NK-92 (cell line): ENCODE data around the gene AKT1S1.

Experiments
- DNase-seq: peaks from one replicate; lab custom pipeline; 2025; ENCODE audit not compliant: unreplicated experiment; lab: John Stamatoyannopoulos, UW

Gene AKT1S1

GRCh38 chr19:49870309-49870901 lies 6.8 kb downstream of the AKT1S1 start:
- DNase-seq, result no peak

DNA sequence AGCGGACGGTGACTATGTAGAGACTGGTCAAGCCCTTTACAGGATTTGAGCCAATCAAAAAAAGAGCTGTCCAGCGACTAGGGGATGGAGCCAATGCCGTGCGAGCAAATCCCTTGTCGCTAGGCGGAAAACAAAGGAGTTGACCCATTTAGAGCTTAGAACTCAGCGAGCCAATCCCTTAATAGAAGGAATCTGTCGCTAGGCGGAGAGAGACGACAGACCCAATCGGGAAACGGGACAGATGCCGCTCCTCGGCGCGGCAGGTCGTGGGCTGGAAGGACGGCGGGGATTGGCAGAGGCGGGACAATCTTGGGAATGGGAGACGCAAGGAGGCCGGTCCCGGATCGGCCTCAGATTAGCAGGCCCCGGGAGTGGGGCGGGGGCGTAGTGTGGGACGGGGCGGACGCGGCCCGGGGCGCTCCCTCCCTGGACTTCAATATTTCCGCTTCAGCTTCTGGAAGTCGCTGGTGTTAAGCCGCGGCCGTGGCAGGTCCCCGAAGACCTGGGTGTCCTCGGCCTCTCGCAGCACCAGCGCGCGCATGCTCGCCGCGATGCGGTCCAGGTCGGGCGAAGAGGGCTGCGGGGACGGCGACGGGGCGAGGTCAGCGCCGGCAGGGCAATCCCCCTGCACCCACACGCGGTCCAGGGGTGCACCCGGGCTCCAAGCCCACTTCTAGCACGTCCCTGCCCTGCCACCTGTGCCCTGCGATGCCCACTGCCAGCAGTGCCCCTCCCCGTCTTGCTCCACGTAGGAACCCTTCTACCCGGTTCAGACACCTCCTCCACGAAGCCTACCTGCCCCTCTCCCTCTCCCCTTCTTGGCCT lies 7.5 kb downstream of the AKT1S1 start:
- peak; percentile 65 for DNase-seq

GRCh38 chr19:49869009-49869483 lies 8.1 kb downstream of the AKT1S1 start:
- no peak for DNase-seq

DNA sequence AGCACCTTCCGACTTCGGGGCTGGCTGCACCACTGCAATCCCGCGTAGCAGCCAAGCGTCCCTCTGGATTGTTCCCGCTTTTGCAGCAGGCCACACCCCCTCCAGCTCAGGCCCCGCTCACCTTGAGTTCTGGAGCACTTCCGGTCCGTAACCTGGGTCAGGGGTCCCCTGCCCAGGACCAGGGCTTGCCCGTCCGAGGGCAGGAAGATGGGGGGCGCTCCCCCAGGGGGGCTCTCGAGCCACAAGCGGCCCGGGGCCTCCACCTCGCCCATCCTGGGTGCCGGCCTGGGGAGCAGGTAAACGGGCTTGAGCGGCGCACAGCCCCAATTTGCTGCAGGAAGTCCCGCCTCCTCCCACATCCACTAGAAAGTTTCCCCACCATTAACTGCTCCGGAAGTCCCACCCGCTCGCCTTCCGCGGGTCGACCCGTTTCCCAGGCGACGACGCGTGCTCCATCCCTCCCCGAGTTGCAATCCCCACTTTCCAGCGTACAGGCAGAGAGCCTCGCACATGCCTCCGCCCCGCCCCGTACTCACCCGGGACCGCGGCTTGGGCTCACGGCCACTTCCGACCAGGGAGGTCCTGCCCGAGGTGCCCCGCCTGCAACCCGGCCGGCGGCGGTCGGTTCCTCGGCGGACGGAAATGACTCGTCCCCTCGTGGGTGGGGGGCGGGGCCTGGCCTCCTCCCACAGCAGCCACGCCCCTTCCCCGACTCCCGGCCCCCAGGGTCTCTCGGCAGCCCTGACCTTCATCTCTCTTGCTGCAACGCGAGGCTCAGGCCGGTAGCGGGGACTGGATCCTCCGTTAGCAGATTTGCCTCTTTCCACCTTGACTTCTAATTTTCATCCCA lies 10.0 kb downstream of the AKT1S1 start, which contains the start of gene PNKP:
PNKP (minus strand) TSS at position 644 of the 850 bp plus-strand sequence; CDS start at position 272, 372 bp downstream.
- peak; percentile 68 for DNase-seq

DNA sequence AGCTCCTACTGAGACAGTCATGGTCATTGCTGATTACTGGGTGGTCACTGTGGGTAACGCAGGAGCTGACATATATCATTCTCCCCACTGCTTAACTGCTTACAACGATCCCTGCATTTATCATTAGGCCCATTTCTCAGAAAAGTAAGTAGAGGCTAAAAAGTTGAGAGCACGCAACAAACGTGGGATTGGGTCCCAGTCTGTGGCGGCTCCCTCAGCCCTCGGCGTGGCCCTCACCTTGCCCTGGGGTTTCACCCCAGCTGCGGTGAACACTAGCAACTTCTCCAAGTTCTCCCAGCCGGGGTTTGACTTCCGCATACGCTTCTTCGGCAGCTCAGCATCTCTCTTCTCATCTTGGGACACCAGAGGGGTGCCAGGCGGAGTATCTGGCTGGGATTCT lies 12.3 kb downstream of the AKT1S1 start:
- DNase-seq, result no peak

- no peak for DNase-seq
Observed at GRCh38 chr19:49863935-49864320, 13.2 kb downstream of the AKT1S1 start.

GRCh38 chr19:49863254-49863934 lies 13.8 kb downstream of the AKT1S1 start:
- DNase-seq, result no peak

- DNase-seq, result no peak
Observed at GRCh38 chr19:49862391-49863253, 14.5 kb downstream of the AKT1S1 start.

DNA sequence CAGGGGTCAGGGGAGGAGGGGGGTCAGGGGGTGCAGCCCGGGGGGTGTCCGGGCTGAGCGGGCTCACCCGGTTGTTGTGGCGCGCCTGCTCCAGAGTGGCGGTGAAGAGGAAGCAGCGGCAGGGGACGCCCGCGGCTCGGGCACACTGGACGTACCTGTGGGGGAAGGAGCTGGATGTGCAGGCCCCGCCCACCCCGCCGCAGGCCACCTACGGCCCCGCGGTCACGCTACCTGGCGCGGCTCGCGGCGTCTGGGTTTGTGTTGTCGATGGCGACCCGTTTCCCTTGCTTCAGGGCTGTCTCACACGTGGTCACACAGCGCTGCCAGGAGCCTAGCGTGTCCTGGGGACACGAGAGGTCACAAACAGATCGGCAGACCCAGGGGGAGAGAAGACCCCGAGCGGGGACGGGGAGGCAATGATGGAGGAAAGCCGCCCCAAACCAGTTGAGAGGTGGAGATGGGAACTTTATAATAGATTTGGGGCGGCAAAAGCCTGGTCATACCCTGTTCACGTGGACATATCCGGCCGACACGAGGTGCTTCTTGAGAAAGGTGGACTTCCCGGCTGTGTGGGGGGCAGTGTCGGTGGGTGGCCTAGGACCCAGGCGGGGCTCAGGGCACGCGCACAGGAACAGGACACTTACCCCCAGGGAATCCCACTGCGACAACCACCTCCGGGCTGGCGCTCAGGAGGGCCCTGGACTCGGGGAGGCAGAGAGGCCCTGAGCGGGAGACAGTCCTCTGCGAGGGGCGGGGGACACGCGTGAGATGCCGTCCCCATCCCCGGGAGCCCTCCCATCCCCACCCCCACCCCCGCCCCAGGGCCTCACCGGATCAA lies 15.4 kb downstream of the AKT1S1 start:
- no peak for DNase-seq

DNA sequence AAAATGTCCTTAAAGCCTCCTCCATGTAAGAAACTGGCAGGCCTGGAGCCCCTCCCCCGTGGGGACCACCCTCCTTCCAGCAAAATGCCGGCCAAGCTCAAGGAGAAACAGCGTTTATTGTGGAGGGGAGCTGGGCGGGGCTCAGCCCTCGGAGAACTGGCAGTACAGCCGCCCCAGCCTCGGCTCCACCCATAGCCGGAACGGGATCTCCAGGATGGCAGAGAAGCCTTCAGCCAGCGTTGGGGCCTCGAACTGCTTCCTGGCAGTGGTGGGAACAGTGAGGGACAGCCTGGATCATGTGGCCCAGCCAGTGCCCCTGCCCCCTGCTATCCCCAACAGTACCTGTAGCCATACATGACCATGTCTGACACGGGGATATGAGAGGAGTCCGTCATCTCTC lies 16.0 kb downstream of the AKT1S1 start:
- DNase-seq, result no peak

GRCh38 chr19:49860336-49861102 lies 16.6 kb downstream of the AKT1S1 start:
- DNase-seq, result no peak

DNA sequence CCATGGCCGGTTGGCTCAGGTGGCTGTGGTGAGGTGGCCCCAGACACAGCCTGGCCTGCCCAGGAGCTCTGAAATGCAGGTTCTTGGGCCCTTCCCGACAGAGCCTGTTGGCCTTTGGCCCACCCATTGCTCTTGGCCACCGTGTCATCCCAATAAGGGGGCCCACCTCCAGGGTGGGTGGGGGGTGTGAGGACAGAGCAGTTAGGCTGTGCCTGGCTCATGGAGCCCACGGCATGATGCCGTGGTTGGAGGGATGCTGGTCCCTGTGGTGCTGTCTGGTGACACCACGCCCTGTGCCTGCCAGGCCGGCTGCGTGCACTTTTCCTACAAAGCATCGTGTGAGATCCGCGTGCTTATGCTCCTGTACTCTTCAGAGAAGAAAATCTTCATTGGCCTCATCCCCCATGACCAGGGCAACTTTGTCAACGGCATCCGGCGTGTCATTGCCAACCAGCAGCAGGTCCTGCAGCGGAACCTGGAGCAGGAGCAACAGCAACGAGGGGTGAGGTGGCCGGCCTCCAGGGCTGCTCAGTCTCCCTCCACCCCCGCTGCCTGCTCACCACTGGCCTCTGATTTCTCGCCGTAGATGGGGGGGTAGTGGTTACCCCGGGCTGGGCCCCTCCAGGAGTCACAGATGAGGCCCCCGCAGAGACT lies 17.3 kb downstream of the AKT1S1 start:
- DNase-seq, result no peak

- no peak for DNase-seq
Observed at GRCh38 chr19:49858088-49858985, 18.8 kb downstream of the AKT1S1 start.

GRCh38 chr19:49857838-49858087 lies 19.4 kb downstream of the AKT1S1 start:
- DNase-seq, result no peak

DNA sequence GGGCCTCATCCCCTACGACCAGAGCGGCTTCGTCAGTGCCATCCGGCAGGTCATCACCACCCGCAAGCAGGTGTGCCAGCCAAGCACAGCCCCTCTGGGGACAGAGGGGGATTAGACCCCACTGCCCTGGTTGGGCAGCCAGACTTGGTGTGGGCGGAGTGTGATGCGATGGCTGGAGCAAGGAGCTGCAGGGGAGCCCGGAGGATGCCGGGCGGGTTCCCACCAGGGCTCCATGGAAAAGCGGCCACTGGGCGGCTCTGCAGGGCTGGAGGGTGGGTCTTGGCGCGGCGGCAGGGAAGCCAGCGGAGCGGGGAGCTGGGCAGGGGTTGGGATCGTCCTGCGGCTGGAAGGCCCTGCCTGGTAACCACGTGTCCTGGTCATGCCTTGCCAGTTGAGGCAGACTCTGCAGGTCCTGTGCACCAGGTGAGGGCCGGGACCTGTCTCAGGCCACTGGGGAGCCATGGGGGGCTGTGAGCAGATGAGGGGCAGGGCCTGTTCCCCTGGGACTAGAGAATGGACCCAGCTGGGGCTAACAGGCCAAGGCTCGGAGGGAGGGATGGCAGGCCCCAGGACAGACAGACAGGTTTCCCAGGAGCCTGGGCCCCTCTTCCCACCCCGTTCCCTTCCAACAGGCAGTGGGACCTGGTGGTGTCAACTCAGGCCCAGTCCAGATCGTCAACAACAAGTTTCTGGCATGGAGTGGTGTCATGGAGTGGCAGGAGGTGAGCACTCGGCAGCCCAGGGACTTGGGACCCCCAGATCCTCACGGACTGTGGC lies 19.9 kb downstream of the AKT1S1 start:
- DNase-seq, result no peak

DNA sequence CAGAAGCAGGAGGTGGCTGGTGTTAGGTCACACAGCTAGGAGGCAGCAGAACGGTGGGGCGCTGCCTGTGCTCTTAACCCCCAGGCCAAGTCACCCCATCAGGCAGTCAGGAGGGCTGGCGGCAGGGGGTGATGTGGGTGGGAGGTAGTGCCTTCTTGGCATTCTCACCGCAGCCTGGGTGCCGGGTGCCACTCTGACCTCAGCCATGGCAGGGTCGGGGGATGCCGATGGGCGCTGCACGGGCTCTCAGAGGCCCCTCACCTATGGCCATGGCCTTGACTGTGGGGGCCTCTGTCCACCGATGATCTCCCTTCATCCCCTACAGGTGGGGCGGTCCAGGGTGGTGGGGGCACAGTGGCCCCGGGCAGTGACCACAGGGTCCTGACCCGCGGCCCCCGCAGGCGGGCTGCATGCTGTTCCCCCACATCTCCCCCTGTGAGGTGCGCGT lies 20.6 kb downstream of the AKT1S1 start:
- DNase-seq, result no peak
